CD4-positive, alpha-beta T cell treated with Interleukin-17A for 1 hour (primary cell): Measurements from ENCODE around the gene CLNK.

Experiments
- DNase-seq: peaks from one replicate; pipeline ENCODE4 v3.0.0-alpha.2; 2020

The CLNK gene

DNA sequence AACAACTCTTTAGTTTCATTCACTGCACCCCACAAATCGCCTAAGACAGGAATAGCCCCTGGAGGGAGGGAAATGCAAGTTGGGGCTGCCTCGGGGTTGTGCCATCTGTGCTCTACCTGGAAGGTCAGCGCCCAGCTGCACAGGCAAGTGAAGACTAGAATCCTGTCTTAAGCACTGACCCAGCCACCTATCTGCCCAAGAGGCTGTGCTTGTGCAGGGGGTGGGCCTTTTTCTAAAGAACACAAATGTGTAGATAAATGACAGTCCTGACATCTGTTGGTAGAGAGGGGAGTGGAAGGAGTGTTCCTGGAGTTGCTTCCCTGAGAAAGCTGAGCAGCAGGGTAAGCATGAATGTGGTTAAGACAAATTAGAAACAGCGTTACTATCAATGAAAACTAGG, 243.1 kb downstream of the CLNK start:
- DNase-seq = no peak

DNA sequence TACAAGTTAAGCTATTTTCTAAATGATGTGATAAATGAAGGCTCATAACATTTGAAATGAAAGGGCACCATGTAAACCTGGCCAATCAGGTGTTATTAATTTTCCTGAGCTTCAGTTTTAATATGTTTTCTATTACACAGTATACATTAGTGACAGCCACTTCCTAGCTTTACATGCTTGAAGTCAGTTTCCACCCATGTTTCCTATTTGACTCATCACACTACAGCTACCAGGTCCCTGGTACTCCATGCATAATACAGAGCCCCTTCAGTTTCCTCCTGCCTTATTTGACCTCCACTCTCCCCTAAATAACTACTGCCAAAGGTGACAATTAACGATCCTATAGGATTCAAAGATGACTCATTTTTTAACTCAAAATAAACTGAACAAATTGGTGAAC, 245.6 kb downstream of the CLNK start:
- no peak for DNase-seq

DNA sequence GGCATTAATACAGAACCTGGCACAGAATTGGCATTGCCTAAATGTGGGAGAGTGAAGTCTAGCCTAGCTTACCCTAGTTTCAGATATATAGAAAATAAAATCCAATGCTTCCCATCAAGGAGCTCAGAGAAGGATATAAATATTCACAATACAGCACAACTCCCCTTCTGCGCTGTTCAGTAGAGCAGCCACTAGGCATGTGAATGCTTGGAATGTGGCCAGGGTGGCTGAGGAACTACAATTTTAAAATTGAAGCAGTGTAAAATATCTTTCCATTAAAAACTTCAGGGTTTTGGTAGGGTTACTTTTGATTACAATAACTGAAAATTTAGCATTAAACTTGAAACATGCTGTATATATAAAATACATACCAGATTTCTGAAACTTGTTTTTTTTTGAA, 246.8 kb downstream of the CLNK start:
- DNase-seq = no peak
